NCI-H1048 (cell line): Measurements from ENCODE around the gene NSG2.

ENCODE experiments used
- DNase-seq: peaks from one replicate; lab custom pipeline; 2025; lab: John Stamatoyannopoulos, UW

NSG2 gene

DNA sequence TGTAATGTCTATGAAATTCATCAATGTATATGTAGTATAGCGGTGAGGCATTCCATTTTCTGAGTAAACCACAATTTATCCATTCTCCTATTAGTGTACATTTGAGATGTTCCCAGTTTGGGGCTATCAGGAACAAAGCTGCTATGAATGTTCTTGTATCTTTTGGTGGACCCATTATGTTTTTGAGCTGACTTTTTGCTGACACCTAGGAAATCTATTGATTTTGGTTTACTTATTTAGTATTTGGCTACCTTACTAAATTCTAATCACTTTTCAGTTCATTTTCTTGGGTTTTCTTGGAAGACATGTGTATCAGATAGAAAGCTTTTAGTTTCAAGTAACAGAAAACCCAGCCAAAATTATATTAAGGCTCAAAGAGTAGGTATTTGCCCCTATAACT, 13.7 kb downstream of the NSG2 start:
- DNase-seq: no peak

DNA sequence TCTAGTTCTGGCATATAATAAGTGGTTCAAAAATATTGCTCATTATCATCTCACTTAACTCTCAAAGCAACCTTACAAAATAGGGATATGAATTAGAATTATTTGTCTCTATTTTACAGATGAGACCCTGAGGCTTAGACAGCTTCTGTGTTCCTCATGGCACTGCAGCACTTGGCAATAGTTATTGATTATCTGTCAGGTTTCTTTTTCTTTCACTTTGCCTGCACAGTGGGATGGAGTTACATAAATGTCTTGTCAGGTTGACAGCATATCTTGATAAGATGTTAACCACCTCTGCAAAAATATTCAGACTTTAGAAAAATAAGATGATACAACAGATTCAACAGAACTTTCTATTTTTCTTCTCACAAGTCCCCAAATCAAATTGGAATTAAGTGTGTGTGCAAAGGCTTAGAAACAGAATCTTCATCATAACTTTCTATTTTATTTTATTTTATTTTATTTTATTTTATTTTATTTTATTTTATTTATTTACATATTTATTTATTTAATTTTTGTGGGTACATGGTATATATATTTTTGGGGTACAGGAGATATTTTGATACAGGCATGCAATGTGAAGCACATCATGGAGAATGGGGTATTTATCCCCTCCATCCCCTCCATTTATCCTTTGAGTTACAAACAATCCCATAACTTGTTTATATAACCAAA, 17.7 kb downstream of the NSG2 start:
- DNase-seq: no peak

DNA sequence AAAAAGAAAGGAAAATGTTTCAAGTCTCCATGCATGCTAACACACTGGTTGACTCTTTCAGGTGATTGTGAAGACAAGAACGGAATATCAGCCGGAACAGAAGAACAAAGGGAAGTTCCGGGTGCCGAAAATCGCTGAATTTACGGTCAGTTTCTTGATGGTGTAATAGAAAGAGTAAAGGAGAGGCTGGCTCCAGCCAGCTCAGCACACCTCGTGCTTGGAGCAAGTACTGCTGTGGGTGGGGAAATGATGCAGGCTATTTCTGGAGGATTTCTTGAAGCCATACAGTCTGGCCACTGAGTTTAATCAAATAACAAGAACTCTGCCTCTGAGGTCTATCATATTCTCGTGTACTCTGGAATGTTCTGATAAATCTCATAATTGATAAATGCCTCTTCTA, 18.7 kb downstream of the NSG2 start:
- DNase-seq: no peak

DNA sequence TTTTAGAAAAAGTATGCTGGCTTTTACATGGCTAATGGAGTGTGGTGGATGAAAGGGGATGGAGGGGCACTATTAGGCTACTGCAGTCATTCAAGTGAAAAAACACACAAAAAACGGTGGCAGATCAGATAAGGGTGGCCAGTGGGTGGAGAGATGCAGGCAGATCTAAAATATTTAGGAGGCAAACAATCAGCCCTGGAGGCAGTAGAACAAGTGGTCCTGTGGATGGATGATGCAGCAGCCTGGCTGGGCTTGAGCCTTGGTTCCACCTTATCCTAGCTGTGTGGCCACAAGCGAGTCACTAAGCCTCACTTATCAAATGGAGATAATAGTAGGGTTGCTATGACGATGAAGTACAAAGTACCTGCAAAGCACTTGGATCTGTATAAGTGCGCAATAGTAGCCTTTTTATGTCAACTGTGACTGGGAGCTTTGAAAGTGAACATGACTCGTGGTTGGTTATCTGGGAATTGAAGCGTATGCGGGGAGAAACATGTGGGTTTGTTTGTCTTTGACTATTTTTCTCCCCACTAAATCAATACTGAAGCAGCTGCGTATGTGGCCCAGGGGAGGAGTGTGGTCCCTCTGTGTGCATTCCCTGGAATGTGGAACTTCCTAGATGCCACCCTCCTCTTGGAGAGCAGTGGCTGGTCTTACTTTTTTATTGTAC, 20.2 kb downstream of the NSG2 start:
- DNase-seq: no peak

DNA sequence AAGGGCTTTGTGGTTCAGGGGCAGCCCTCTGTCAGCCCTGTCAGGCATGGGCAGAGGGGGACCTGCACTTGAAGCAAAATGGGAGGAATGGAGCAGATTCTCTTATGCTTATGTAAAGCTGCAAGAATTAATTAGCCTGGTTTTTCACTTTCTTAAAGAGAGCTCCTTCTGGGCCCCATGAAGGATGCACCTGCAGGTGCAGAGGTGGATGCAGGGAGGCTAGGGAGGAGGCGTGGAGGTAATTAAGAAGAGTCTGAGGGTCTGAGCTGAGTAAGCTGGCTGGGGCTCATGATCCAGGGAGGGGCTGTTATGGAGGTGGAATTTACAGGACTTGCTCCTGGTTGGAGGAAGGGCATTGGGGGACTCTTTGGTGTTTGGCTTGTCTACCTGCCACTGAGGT, 22.0 kb downstream of the NSG2 start:
- no peak for DNase-seq

DNA sequence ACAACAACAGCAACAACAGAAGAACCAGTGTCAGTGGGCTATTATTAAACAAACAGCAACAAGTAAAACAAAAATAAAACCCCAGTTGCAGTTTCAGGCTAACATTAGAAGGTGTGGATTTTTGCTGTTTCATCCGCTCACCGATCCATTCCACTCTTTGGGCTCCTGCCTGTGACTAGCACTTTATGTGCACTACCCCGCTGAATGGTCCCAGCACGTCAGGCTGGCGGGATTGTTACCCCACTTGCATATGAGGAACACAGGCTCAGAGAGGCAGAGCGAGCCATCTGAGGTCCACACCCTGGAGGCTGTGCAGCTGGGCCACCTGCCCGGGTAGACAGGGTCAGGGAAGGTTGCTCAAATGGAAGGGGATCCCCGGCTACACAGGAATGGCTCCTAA, 26.0 kb downstream of the NSG2 start:
- no peak for DNase-seq

DNA sequence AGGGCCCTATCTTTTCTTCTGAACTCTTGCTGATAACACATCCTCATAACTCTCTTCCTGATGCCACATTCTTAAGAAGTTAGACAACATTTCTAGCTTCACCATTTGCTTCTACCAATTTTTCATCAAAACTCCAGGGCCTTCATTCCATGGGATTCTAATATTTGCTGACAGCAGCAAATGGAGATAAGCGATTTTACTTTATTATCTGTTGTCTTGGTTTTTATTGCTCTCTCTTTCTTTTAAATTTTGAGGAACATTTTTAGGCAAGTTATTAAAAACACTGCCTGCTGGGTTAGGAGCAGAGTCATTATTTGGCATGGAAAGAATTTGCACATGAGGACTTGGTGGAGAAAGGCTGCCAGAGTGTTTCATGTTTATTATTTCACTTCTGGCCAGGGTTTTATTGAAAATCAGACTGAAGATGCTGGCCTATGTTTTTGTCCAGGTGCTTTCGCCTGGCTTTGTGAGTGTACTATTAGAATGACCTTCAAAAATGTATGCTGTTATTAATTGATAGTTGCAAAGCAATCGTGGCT, 27.7 kb downstream of the NSG2 start:
- DNase-seq: no peak

DNA sequence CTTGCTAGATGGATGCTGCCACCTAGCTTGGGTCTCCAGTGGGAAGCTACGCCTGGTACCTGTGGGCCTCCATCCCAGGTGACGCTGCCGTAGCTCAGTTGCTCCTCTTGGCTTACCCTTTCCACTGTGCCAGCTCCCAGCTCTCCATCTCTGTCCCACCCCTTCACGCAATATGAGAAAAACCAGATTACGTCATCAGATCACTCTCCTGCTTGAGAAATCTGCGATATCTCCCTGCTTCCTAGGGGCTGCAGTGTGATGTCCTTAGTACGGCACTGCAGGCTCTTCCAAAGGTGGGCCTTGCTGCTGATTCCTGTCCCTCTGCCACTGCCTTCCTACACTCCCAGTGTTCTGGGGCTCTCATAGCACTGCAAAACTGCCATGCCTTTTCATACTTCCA, 28.9 kb downstream of the NSG2 start:
- no peak for DNase-seq

DNA sequence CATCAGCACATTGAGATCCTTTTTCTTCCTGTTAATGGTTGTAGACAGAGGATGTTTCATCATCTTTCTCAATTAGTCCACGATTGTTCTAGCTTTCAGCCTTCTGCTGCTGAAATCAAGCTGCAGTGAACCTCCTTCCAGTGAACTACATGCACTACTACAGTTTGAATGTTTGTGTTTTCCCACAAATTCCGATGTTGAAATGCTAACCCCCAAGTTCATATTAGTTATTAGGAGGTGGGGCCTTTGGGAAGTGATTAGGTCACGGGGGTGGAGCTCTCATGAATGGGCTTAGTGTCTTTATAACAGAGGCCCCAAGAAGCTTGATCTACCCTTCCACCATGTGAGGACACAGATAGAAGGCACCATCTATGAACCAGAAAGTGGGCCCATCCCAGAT, 32.9 kb downstream of the NSG2 start:
- no peak for DNase-seq

DNA sequence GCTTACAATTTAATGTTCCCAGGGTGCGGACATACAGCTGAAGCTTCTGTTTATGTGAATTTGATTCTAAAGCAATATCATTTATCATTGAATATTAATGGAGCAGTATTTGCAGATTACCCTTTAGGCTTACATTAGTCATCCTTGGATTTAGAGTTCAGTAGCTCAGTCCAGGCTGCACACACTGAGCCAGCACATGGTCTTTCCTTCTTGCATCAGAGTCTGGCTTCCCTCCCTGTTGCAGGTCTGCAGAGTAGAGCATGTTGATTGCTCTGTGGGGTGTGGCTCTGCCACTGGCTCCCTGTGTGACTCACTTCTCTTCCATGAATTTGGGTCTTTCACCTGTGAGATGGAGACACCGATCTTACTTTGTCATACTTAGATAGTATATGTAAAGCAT, 36.8 kb downstream of the NSG2 start:
- no peak for DNase-seq

DNA sequence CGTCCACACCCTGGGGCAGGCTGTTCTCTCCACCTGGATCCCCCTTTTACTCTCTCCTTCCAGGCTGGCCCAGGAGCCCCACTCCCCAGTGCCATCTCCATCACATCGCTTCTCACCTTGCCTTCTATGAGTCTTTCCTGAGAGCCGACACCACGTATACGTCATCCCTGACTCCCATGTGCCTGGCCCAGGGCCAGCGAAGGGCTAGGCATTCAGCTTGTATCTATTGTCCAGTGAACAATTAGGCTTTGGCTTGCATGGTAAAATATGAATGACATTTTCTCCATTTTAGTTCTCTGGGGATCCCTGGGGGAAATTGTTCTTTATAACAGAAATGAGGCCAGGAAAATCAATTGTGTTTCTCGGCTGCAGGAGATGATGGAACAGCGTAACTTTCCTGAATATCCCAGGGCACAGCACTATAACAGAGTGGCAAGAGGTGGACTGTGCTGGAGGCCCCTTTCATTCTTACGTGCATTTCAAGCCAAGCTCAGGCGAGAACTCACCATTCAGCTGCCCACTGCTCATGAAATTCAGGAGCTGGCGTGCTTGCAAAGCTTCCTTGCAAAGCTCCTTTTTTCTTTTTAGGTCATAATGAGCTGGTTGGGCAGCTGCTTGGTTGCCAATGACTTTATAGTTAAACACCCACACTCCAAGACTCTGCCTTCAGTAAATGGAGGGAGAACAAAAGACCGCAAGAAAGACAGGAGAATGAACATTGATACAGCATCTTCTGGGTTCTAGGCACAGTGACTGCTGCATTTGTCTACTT, 37.7 kb downstream of the NSG2 start:
- DNase-seq: no peak

DNA sequence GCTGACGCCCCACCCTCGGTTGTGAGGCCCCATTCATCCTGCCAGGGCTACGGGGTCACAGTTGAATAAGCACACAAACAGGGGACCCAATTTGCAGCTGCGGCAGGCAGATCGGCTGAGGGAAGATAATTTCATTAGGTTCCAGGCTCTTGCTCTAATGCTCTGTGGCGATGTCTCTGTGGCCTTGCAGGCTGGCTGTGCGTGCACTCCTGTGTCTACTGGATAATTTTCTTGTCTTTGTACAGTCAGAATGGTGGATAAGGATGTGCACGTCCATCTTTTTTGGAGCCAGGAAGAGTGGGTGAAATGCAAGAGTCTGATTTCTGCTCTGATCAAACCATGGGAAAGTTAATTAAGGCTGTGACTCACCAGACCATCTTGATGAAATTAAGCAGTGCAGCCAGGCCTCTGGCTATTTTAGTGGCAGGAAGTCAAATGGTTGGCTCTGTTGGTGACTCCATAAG, 39.2 kb downstream of the NSG2 start:
- DNase-seq: no peak

DNA sequence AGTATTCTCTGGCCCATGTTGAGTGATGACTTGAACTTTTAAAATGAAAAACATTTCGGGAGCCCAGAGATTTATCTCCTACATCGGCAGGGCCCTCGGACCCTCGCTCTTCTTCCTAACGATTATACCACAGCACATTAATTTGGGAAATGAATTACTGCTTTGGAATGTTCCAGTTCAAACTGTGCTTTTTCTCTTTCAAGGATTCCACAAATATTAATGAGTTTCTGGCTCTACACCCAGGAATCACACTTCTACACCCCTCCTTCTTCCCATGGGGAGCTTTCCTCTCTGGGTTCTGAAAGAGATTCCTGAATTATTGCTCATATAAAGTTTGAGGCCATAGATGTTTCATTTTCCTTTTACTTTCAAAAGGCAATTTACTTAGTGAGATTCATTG, 41.2 kb downstream of the NSG2 start:
- no peak for DNase-seq

DNA sequence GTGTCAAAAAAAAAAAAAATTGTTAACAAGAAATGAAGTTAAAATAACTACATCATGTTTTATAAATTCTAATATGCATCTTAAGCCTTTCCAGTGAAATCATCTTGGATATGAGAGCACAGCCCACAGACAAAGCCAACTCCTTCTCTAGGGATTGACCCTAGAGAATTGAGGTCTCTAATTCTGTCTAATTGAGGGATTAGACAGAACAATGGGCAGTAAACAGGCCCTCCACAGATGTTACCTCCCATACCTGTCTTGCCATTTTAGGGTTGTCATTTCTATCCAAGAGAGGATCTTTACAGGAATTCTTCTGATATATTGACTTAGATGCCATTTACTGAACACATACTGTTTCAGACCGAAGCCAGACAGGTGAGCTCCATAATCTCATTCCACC, 42.3 kb downstream of the NSG2 start:
- no peak for DNase-seq

DNA sequence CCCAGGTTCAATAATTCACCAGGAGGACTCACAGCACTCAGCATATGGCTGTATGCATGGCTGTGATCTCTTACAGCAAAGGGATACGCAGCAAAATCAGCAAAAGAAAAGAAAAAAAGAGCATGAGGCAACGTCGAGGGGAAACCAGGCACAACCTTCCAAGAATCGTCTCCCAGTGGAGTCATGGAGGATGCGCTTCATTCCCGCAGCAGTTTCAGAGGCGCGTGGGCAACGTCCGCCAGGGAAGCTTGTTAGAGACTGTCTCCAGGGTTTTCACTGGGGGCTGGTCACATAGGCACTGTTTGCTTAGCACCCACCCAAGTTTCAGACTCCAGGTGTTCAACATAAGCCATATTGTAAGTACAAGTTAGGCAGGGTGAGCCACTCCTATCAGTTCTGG, 44.6 kb downstream of the NSG2 start:
- no peak for DNase-seq

DNA sequence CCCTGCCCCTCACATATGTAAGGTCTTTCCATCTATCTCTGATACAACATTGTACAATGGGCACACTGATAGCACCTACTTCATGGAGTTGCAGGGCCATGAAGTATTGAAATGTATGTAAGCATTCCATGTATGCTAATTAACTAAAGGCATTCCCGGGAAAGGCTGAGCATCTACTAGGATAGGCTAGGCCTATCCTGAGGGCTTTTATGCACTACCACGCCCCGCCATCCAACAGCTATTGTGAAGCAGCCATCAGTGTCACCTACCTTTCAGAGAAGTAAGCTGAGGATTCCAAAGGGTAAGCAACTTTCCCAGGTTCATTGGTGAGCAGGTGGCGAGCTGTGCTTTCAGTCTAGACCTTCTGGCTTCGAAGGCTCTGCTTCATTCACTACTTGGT, 47.6 kb downstream of the NSG2 start:
- no peak for DNase-seq

DNA sequence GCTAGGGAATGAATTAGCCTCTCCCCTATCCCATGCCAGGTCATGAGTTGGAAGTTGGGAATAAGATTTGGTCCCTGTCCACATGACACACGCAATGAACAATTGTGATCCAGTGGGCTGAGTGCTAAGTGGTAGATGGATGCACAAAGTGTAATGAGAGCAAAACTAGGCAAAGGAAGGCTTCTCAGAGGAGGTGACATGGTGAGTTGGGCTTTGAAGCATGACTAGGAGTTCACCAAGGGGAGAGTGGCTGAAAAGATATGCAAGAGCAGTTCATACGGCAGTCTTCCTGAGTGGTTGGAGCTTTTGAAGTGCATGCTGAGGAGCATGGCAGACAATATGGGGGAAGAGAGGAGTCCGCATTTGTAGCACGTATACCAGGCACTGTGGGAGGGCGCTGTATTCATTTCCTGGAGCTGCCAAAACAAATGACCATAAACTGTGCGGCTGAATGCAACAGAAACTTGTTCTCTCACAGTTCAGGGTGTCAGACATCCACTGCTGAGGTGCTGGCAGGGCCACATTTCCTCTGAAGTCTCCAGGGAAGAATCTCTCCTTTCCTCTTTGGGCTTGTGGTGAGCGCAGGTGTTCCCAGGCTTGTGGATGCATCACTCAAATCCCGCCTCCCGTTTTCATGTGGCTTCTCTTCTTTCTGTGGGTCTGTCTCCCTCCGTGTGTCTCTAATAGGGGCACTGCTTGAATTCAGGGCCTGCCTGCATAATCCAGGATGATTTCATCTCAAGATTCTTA, 49.5 kb downstream of the NSG2 start:
- DNase-seq: no peak

DNA sequence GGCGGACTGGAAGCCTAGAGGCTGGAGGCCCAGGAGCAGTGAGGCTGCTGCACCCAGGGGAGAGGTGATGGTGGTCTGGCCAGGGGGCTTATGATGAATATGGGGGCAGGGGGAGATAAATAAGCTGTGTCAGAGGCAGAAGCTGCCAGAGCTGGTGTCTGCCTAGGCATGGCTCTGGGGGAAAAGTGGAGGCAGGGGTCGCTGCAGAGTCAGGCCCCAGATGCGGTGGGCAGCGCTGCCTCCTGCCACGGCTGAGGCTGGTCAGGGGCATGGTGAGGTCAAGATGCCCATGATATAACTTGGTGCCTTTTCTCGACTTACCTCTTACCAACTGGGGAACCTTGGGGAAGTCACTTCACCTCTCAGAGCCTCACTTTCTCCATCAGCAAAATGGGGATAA, 51.1 kb downstream of the NSG2 start:
- DNase-seq: no peak

DNA sequence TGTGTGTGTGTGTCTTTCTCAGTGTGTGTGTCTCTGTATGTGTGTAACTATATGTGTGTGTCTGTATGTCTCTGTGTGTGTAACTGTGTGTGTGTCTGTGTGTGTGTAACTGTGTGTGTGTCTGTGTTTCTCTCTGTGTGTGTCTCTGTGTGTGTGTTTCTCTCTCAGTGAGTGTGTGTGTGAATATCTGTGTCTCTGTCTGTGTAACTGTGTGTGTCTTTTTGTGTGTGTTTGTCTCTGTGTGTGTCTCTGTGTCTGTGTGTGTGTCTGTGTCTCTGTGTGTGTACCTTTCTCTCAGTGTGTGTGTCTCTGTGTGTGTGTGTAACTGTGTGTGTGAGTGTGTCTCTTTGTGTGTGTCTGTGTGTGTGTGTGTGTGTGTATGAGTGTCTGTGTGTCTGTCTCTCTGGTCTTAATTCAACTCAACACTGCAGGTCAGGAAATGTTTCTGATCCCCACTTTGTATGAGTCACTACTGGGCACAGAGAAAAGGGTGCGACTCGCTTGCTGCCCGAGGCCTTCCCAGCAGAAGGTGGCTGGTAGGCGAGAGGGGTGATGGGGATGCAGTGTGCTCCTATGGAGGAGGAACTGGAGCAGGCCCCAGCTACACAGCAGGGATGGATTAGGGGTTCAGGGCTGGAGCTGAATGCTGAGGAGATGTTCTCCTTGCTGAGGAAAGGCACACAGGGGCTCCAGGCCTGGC, 52.1 kb downstream of the NSG2 start:
- no peak for DNase-seq

DNA sequence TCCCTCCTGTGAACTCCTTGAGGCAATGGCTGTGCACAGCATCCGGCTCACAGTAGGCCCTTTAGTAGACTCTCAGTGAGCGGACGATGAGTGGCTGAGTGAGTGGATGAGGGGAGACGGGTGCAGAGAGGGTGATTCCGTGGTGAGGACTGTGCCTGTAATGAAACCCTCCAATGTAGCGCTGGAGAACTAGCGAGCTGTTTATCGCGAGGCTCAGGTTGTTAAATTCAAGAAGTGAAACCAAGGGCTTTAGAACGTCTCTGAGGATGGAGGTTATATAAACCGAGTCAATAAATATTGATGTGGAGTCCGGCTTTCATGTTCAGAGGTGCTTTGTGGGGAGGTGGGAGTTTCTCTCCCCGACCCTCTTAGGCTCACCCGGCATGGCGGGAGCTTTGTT, 53.2 kb downstream of the NSG2 start:
- no peak for DNase-seq

DNA sequence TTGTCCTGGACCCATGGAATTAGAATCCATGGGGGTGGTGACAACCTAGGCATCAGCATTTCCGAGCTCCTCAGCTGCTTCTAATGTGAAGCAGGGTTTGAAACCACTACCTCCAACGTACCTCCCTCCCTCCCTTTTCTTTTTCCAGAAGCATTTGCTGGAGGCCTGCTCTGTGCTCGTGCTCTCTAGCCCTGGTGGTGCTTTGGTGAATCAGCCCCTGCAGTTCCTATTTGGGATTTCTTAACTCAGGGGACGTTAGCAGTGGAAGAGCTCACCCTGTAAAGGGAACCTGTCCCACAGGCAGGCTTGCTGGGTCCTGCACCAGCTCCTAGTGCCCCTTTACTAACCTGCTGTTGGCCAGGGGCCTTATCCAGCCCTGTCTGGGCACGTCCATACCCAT, 55.0 kb downstream of the NSG2 start:
- no peak for DNase-seq
